Muscle of back (tissue), 11 donors: ENCODE results near the gene FBLN1. TPM values are rescaled to one million over a fixed set of nuclear protein-coding genes. Genes with fewer than 3 reads are reported as not detected.
A peak's percentile ranks its signal among the peaks of the same experiment; 100 is the strongest.

Source experiments
- DNase-seq, 3 donors: peaks; one replicate each; pipeline versions ENCODE4 v3.0.0 to v3.0.0-alpha.2; 2013
- polyA plus RNA-seq, 10 donors: library from polyadenylated mRNA; unstranded; fragments of 120-200 nt; gene quantifications; one replicate each; pipeline ENCODE4 v1.2.1, GENCODE V29; 2013; ENCODE audit not compliant: insufficient read length in 10 of 10

FBLN1 gene
- polyA plus RNA-seq, 10 donors = 110 to 365 (median 157) TPM

- DNase-seq = no peak
These were observed 60.8 kb downstream of the FBLN1 start for GRCh38 chr22:45563362-45564040.

DNA sequence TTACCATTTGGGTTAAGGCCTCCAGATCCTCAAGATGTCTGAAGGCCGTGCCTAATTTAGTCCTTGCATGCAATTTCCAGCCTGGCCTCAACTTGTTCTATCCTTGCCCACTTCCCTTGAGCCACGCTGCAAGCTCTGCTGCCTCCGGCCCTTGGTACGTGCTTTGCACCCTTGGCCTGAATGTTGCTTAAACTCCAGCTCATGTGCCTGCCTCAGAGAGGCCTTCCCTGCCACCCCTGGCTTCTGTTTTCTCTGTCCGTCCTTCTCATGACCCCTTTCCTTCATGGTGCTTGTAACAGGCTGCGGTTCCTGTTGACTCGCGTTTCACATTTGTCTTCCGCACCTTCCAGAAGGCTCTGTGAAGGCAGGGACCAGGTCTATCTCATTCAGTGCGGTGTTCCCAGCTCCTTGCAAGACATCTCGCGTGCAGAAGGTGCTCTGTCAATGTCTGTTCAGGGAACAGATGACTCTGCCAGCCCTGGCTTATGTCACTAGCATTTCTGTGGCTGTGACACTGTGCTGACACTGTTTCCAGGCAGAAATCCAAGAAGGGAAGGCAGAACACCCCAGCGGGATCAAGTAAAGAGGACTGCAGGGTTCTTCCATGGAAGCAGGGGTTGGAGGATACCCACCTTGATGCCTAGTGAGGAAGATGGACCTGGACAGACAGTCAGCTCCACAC lies 61.8 kb downstream of the FBLN1 start:
- no peak for DNase-seq

- no peak for DNase-seq
These were observed 62.5 kb downstream of the FBLN1 start for GRCh38 chr22:45565171-45565570.

DNA sequence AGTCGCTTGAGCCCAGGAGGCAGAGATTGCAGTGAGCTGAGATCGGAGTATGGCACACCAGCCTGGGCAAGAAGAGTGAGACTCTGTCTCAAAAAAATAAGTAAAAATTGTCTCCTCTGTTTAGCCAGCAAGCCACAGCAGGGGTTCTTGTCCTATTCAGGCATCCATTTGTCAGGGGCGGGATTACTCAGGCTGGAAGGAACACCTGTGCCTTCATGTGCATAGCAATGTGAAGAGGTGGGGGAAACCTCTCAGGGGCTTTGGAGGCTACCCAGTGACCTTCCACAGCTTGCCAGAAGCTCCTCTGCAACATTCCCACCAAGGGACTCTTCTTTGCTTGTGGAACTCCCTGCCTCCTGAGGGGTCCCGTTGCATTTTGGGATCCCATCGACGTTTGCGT lies 63.3 kb downstream of the FBLN1 start:
- no peak for DNase-seq

GRCh38 chr22:45568213-45568612 lies 65.5 kb downstream of the FBLN1 start:
- DNase-seq = no peak

DNA sequence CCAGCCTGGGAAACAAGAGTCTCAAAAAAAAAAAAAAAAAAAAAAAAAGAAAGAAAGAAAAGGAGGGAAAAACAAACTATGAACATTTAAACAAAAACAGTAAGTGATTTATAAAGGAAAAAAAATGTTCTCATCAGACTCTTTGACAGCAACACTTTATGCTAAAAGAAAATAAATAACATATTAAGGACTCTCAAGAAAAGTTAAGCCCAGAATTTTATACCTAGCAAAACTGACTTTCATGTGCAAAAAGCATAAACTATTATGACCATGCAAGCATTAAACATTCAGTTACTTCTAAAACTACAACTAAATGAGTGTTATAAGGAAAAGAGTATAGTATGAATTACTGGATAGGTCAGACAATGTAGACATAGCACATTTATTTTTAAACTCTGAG lies 68.4 kb downstream of the FBLN1 start:
- DNase-seq = no peak

GRCh38 chr22:45572444-45572843 lies 69.8 kb downstream of the FBLN1 start:
- no peak for DNase-seq

- no peak for DNase-seq
These were observed 71.5 kb downstream of the FBLN1 start for GRCh38 chr22:45574069-45574703.

DNA sequence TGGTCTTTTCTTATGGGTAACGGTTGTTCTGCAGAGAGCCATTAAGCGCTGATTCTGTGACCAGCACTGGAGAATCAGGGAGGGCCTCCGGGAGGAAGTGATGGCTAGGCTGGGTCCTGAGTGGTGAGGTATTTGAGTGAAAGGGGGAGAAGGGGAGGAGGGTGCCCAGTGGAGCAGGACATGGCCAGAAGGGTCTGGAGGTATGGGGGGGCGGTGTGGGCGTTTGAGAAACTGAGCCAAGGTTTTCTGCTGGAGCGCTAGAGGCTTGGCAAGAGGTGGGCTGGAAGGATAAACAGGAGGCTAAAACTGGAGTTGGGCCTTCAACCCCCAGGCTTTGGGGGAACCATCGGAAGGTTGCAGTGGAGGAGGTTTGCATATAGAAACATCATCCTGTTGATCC lies 72.5 kb downstream of the FBLN1 start:
- no peak for DNase-seq

GRCh38 chr22:45575607-45576272 lies 73.1 kb downstream of the FBLN1 start:
- no peak for DNase-seq

GRCh38 chr22:45576273-45576625 lies 73.6 kb downstream of the FBLN1 start:
- DNase-seq = no peak

DNA sequence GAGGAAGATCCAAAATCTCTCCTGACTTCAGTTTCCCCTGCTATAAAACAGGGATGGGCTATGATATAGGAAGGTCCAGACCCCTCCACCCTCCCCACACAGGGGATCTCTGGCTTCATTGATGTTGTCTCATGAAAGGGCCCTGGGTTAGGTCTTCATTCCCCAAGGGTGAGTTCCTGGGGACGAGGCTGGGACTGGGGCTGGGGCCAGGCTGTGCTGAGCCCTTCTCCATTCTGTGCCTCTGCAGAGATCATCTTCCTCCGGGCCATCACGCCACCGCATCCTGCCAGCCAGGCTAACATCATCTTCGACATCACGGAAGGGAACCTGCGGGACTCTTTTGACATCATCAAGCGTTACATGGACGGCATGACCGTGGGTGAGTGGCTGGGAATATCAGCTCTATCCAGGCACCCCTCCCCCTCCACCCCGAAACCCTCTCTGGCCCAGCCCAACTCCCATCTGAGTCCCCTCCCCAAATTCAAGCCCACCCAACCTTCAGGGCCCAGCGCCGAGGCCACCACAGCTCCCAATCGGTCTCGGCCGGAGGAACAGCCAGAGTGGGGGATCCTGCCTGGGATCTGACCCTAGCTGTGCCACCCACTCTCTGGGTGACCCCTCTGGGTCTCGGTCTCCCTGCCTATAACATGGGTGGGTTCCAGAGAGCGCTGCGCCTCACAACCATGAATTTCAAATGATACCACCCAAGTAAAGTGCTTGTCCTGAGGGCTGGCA lies 74.2 kb downstream of the FBLN1 start:
- no peak for DNase-seq

DNA sequence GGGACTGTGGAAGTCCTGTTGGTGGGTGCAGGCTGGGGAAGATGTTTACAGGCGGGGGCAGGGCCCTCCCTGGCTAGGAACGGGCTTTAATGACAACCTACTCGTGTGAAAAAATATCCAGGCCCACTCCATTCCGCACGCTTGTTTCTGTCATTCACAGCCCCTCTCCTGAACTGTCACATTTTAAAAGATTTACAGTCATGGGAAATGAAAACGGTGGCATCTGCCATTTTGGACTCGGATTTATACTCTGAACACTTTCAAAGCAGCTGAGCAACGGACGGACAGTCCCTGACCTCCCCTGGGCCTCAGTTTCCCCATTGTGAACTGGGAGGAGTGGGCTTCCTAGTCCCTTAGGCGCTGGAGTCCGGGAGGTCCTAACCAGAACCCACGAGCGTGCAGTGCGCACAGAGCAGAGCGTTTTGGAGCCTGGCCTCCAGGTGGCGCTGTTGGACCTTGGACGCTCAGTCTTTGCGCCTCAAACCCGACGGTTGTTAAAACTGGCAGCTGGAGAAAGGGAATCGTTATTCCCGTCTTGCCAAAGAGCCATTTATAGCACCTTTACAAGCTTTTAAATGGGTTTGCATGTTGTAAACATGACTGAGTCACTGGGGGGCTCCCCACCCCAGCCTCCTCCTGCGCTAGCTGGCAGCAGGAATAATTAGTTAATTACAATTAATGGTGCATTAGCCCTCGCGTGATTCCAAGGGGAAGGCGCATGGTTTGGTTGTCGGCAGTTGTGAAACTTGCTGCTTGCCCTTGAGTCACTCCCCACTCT lies 75.3 kb downstream of the FBLN1 start:
- peak; percentile 67 to 89 (median 85) for DNase-seq

- DNase-seq = no peak
These were observed 76.0 kb downstream of the FBLN1 start for GRCh38 chr22:45578524-45579147.

DNA sequence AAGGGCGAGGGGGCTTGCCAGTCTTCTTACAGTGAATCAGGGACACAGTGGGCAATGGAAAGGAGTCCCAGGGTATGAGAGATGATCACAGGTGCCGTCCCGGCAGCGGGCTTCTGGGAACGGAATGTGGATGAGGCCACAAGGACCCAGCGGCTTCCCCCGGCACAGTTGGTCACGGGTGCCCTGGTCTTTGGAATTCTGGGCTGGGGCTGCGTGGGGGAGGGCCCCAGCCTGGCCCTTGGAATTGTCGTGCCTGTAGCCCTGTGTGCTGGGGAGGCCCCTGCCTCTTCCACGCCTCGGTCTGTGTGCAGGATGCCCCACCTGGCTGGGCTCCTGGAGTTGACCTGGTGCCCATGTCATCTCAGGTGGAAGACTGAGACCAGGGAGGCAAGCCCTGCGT lies 76.6 kb downstream of the FBLN1 start:
- DNase-seq = no peak

DNA sequence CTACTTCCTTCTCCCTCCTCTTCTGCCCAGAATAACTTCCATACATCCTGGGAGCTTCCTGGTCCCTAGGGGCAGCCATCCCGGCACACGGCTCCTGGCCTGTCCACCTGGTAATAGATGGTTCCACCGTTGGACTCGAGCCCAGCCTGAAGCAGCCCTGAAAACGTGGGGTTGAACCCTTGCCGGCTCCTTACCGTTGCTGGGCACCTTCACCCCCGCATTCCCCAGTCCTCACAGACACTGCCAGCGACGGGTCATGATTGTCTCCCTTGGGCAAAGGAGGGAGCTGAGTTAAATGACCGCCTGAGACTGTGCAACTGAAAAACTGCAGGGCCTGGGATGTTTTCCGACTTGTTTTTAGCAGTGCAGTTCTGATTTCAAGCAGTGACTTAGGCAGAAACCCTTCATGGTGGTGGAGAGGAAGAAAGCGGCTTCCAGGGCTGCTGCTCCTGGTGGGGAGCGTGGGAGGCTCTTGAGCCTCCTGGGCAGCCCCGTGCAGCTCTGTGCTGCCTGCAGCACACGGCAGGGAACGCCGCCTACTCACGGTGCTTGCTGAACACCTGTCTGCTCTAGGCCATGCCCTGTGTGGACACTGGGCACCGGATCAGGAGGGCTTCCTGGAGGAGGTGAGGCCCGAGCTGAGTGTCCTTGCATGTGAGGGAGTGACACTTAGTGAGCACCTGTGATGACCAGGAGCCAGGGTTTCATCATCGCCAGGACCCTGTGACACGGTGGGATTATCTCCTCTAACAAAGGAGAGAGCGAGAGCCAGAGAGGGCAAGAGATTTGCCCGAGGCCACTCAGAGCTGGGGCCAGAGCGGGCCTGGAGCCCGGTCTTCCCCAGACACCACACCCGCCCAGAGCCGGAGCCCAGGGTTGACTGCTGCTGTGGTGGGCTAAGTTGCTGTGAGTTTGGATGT lies 77.4 kb downstream of the FBLN1 start:
- no peak for DNase-seq

GRCh38 chr22:45580726-45581381 lies 78.2 kb downstream of the FBLN1 start:
- DNase-seq = no peak

DNA sequence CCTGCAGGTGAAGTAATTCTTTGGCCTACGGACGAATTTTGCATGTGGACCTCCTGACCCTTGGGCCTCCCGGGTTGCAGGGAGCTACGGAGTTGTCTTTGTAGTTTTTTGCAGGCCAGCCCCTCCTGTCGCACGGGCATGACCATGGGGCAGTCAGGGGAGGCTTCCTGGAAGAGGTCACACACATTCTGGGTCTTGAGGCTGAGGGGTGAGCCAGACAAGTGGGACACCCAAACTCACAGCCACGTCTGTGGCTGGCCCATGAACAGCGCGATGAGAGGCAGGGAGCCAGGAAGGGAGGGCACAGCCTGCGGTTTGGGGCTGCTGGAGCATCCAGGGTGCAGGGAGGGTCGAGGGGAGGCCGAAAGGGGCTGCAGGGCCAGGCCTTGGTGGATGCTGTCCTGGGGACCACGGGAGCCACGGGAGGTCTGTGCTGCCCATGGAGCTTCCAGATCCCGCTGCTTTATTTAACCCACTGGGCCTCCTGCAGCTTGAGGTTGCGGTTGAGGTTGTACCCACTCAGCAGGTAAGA lies 78.9 kb downstream of the FBLN1 start:
- no peak for DNase-seq
